ENCODE results near the gene TBC1D2.
"Not testable (repeated sequence)": the region's sequence is repeated elsewhere in the genome, so short reads cannot be mapped to it uniquely, and the experiment has no call there.

TBC1D2 gene

GRCh38 chr9:98182889-98183599 lies 72.4 kb downstream of the TBC1D2 start:
- DNase-seq: no peak

- DNase-seq: no peak
Measured at GRCh38 chr9:98182069-98182820, 73.2 kb downstream of the TBC1D2 start.

GRCh38 chr9:98181746-98182068 lies 73.7 kb downstream of the TBC1D2 start:
- no peak for DNase-seq

GRCh38 chr9:98180996-98181395 lies 74.5 kb downstream of the TBC1D2 start:
- DNase-seq: no peak

- no peak for DNase-seq
Measured at GRCh38 chr9:98178874-98179850, 76.3 kb downstream of the TBC1D2 start.

- no peak for DNase-seq
Measured at GRCh38 chr9:98176391-98177259, 78.8 kb downstream of the TBC1D2 start.

GRCh38 chr9:98175762-98176161 lies 79.7 kb downstream of the TBC1D2 start:
- no peak for DNase-seq

- DNase-seq: no peak
Measured at GRCh38 chr9:98175028-98175569, 80.3 kb downstream of the TBC1D2 start.

- not testable (repeated sequence) for DNase-seq
Measured at GRCh38 chr9:98174502-98174918, 80.9 kb downstream of the TBC1D2 start.

- DNase-seq: no peak
Measured at GRCh38 chr9:98173181-98173580, 82.3 kb downstream of the TBC1D2 start.

GRCh38 chr9:98172604-98173003 lies 82.8 kb downstream of the TBC1D2 start:
- peak; percentile 99 for DNase-seq

- no peak for DNase-seq
Measured at GRCh38 chr9:98171176-98171925, 84.1 kb downstream of the TBC1D2 start.

GRCh38 chr9:98168941-98169488 lies 86.4 kb downstream of the TBC1D2 start:
- DNase-seq: peak; percentile 45

GRCh38 chr9:98168153-98168780 lies 87.2 kb downstream of the TBC1D2 start:
- no peak for DNase-seq

GRCh38 chr9:98164912-98165311 lies 90.5 kb downstream of the TBC1D2 start:
- DNase-seq: no peak

- no peak for DNase-seq
Measured at GRCh38 chr9:98162613-98163012, 92.8 kb downstream of the TBC1D2 start.

- no peak for DNase-seq
Measured at GRCh38 chr9:98161851-98162250, 93.6 kb downstream of the TBC1D2 start.

- no peak for DNase-seq
Measured at GRCh38 chr9:98159790-98160189, 95.7 kb downstream of the TBC1D2 start.

- DNase-seq: no peak
Measured at GRCh38 chr9:98159301-98159700, 96.1 kb downstream of the TBC1D2 start.

- no peak for DNase-seq
Measured at GRCh38 chr9:98158071-98158831, 97.2 kb downstream of the TBC1D2 start.

All from NCI-H524 treated with DMSO at 0.1 percent for 48 hours (cell line).